H9 (cell line): Measurements from ENCODE around the gene TUBGCP5. TPM values are rescaled to one million over a fixed set of nuclear protein-coding genes. Genes with fewer than 3 reads are reported as not detected.

Experiments used
- DNase-seq: peaks from one replicate; pipeline ENCODE4 v3.0.0-alpha.2; 2017
- H2AFZ ChIP-seq: one replicate; pipeline ENCODE4 v1.6.1; 2013; ENCODE audit warnings: mild to moderate bottlenecking, low read length, control low read depth, moderate library complexity
- H2AK5ac ChIP-seq: 2 replicates; pipeline ENCODE4 v1.6.1; 2013; ENCODE audit warnings: low read length, control low read depth, mixed read lengths; ENCODE audit not compliant: insufficient read length
- H2BK120ac ChIP-seq: one replicate; pipeline ENCODE4 v1.6.1; 2013; ENCODE audit warnings: low read depth, mild to moderate bottlenecking, low read length, control low read depth, inconsistent platforms; ENCODE audit not compliant: poor library complexity, severe bottlenecking
- H2BK12ac ChIP-seq: 2 replicates; pipeline ENCODE4 v1.6.1; 2013; ENCODE audit warnings: low read length, control low read depth, mixed read lengths, low read depth; ENCODE audit not compliant: insufficient read length
- H2BK15ac ChIP-seq: 2 replicates; pipeline ENCODE4 v1.6.1; 2013; ENCODE audit warnings: low read depth, low read length, control low read depth
- H2BK20ac ChIP-seq: one replicate; pipeline ENCODE4 v1.6.1; 2013; ENCODE audit warnings: low read depth, mild to moderate bottlenecking, low read length, control low read depth, inconsistent platforms; ENCODE audit not compliant: poor library complexity, severe bottlenecking
- H2BK5ac ChIP-seq: 2 replicates; pipeline ENCODE4 v1.6.1; 2013; ENCODE audit warnings: low read length, control low read depth, mixed read lengths; ENCODE audit not compliant: insufficient read length
- H3K14ac ChIP-seq: 2 replicates; pipeline ENCODE4 v1.6.1; 2013; ENCODE audit warnings: low read length, control low read depth; ENCODE audit not compliant: insufficient read depth
- H3K18ac ChIP-seq: 2 replicates; pipeline ENCODE4 v1.6.1; 2013; ENCODE audit warnings: low read depth, mild to moderate bottlenecking, mixed read lengths, low read length, control low read depth; ENCODE audit not compliant: insufficient read length
- H3K23ac ChIP-seq: 2 replicates; pipeline ENCODE4 v1.6.1; 2013; ENCODE audit warnings: low read length, control low read depth, mixed read lengths, low read depth; ENCODE audit not compliant: insufficient read length
- H3K23me2 ChIP-seq: 2 replicates; pipeline ENCODE4 v1.6.1; 2013; ENCODE audit warnings: low read depth, mild to moderate bottlenecking, mixed read lengths, low read length, control low read depth; ENCODE audit not compliant: insufficient read length, poor library complexity, severe bottlenecking
- H3K27ac ChIP-seq: 2 replicates; pipeline ENCODE4 v1.5.1; 2013; ENCODE audit warnings: low read length, control low read depth, mixed read lengths, low read depth; ENCODE audit not compliant: insufficient read length
- H3K27me3 ChIP-seq: 2 replicates; pipeline ENCODE4 v1.6.1; 2013; ENCODE audit warnings: low read length, control low read depth, inconsistent platforms; ENCODE audit not compliant: insufficient read depth
- H3K4ac ChIP-seq: 2 replicates; pipeline ENCODE4 v1.6.1; 2013; ENCODE audit warnings: low read depth, mild to moderate bottlenecking, control low read depth, inconsistent platforms, low read length, moderate library complexity
- H3K4me1 ChIP-seq: 2 replicates; pipeline ENCODE4 v1.6.1; 2013; ENCODE audit warnings: low read length, control low read depth, inconsistent platforms; ENCODE audit not compliant: insufficient read depth
- H3K4me2 ChIP-seq: 2 replicates; pipeline ENCODE4 v1.6.1; 2013; ENCODE audit warnings: low read length, control low read depth, mixed read lengths; ENCODE audit not compliant: insufficient read length, insufficient read depth
- H3K56ac ChIP-seq: 2 replicates; pipeline ENCODE4 v1.6.1; 2013; ENCODE audit warnings: low read depth, mild to moderate bottlenecking, mixed read lengths, low read length, control low read depth; ENCODE audit not compliant: insufficient read length
- H3K79me1 ChIP-seq: 2 replicates; pipeline ENCODE4 v1.6.1; 2013; ENCODE audit warnings: low read depth, mild to moderate bottlenecking, moderate library complexity, low read length, control low read depth, inconsistent platforms; ENCODE audit not compliant: insufficient read depth, poor library complexity, severe bottlenecking
- H3K79me2 ChIP-seq: 2 replicates; pipeline ENCODE4 v1.6.1; 2013; ENCODE audit warnings: low read length, control low read depth, inconsistent platforms; ENCODE audit not compliant: insufficient read depth
- H3K9ac ChIP-seq: 2 replicates; pipeline ENCODE4 v1.6.1; 2013; ENCODE audit warnings: low read length, control low read depth, mixed read lengths; ENCODE audit not compliant: insufficient read length; ENCODE audit errors: extremely low read depth
- H3K9me3 ChIP-seq: one replicate; pipeline ENCODE4 v1.6.1; 2013; ENCODE audit warnings: low read depth, low read length, inconsistent platforms; ENCODE audit not compliant: control insufficient read depth
- H3T11ph ChIP-seq: one replicate; pipeline ENCODE4 v1.6.1; 2013; ENCODE audit warnings: mild to moderate bottlenecking, low read length, control low read depth, inconsistent platforms
- H4K20me1 ChIP-seq: one replicate; pipeline ENCODE4 v1.6.1; 2013; ENCODE audit not compliant: control insufficient read depth, insufficient read length, insufficient read depth
- H4K5ac ChIP-seq: 2 replicates; pipeline ENCODE4 v1.6.1; 2013; ENCODE audit warnings: low read depth, mild to moderate bottlenecking, mixed read lengths, low read length, control low read depth; ENCODE audit not compliant: insufficient read length
- H4K8ac ChIP-seq: replicated peaks from 2 replicates; pipeline ENCODE4 v1.6.1; 2013; ENCODE audit warnings: low read length, control low read depth, mixed read lengths, low read depth; ENCODE audit not compliant: insufficient read length
- H4K91ac ChIP-seq: 2 replicates; pipeline ENCODE4 v1.6.1; 2013; ENCODE audit warnings: low read depth, mild to moderate bottlenecking, moderate library complexity, mixed read lengths, low read length, control low read depth; ENCODE audit not compliant: insufficient read length
- H3K27ac Mint-ChIP-seq, 3 experiments: 2 replicates in 2 of 3; 3 replicates in 1 of 3; pipeline ENCODE4 v1.8.0; 2020 to 2021; ENCODE audit warnings: mixed read lengths in 3 of 3, mild to moderate bottlenecking in 1 of 3, moderate library complexity in 1 of 3
- H3K27me3 Mint-ChIP-seq: 2 replicates; pipeline ENCODE4 v1.8.0; 2021; ENCODE audit warnings: low read depth, mild to moderate bottlenecking, moderate library complexity, mixed read lengths
- H3K36me3 Mint-ChIP-seq, 3 experiments: 2 replicates in 2 of 3; 3 replicates in 1 of 3; pipeline ENCODE4 v1.8.0; 2020 to 2021; ENCODE audit warnings: low read depth in 3 of 3, mixed read lengths in 3 of 3; ENCODE audit not compliant: insufficient read depth in 1 of 3
- H3K4me1 Mint-ChIP-seq, 2 experiments: 2 replicates each; pipeline ENCODE4 v1.8.0; 2020; ENCODE audit warnings: mixed read lengths in 2 of 2
- H3K4me3 Mint-ChIP-seq, 2 experiments: 2 replicates in 1 of 2; 3 replicates in 1 of 2; pipeline ENCODE4 v1.8.0; 2020 to 2021; ENCODE audit warnings: mild to moderate bottlenecking in 2 of 2, mixed read lengths in 2 of 2, moderate library complexity in 1 of 2
- H3K9me3 Mint-ChIP-seq, 2 experiments: 2 replicates in 1 of 2; 3 replicates in 1 of 2; pipeline ENCODE4 v1.8.0; 2020; ENCODE audit warnings: mild to moderate bottlenecking in 2 of 2, mixed read lengths in 2 of 2, moderate library complexity in 1 of 2
- CTCF ChIP-seq: fragments of 200-600 bp; sonication (generic); conservative IDR thresholded peaks from 3 replicates; pipeline ENCODE4 v1.8.0; 2021; ENCODE audit warnings: antibody characterized with exemption, mild to moderate bottlenecking
- WGBS: extraction: QIAGEN DNeasy Blood & Tissue Kit; methylation state at CpG from one replicate; pipeline ENCODE4 v1.1.7; 2013; ENCODE audit warnings: missing lambda C conversion rate, low lambda C conversion rate, mixed read lengths; ENCODE audit not compliant: insufficient read length; ENCODE audit errors: extremely low coverage; 5-methylcytosine and 5-hydroxymethylcytosine counted together
- total RNA-seq: library from RNA; stranded (reverse); gene quantifications from 2 replicates; pipeline ENCODE4 v1.2.1, GENCODE V29; 2021

The TUBGCP5 gene
- total RNA-seq, 1 experiment from 2014 or later = 15.3 TPM

- no peak for TF ChIP-seq CTCF
- Histone ChIP-seq H3K79me1 (peaks cover 9% of the 10 kb centered on the region), H3K79me2 (peaks cover 6% of the 10 kb centered on the region; the same call in 1 of the 2 replicates), H2AFZ (no peak overlapping the region), H2BK12ac (no peak overlapping the region), H3K23me2 (no peaks in the 10 kb centered on the region), H3K4ac (no peak overlapping the region), H3K14ac (no peak overlapping the region), H3K4me1 (peaks cover 5% of the 10 kb centered on the region; the same call in 1 of the 2 replicates), H4K91ac (no peak overlapping the region), H3K27ac (no peak overlapping the region), H2BK120ac (no peak overlapping the region), H3K23ac (no peak overlapping the region), H3K4me2 (no peak overlapping the region), H2AK5ac (no peak overlapping the region), H3K9ac (no peak overlapping the region), H2BK15ac (no peak overlapping the region), H4K20me1 (no peaks in the 10 kb centered on the region), H2BK5ac (no peak overlapping the region), H2BK20ac (no peak overlapping the region), H3K9me3 (no peaks in the 10 kb centered on the region), H3K56ac (no peak overlapping the region), H3T11ph (no peak overlapping the region), H4K5ac (no peak overlapping the region), H4K8ac (no peak overlapping the region), H3K18ac (no peak overlapping the region), H3K27me3 (no peaks in the 10 kb centered on the region)
- Mint-ChIP-seq H3K36me3 (peaks cover 0 to 6% (median 3%) of the 10 kb centered on the region in 3 experiments; a peak in 4 of 7 replicates), H3K27me3 (no peaks in the 10 kb centered on the region), H3K4me1 (peaks cover 13 to 15% of the 10 kb centered on the region in 2 experiments), H3K4me3 (no peak overlapping the region), H3K9me3 (no peaks in the 10 kb centered on the region; a peak in 2 of 5 replicates), H3K27ac (no peak overlapping the region)
- DNase-seq = no peak
- no CpG with 5 or more reads among the region's 3 CpGs for WGBS
Measured at GRCh38 chr15:22969489-22969888, 69.9 kb downstream of the TUBGCP5 start.
